ENCODE data around the gene MDFI. TPM values are rescaled to one million over a fixed set of nuclear protein-coding genes. Genes with fewer than 3 reads are reported as not detected.
"Not testable (repeated sequence)": the region's sequence is repeated elsewhere in the genome, so short reads cannot be mapped to it uniquely, and the experiment has no call there.

MDFI gene
- total RNA-seq, 1 donor from 2014 or later = not detected

- Mint-ChIP-seq H3K27me3 (ENCODE audit: low read depth) (peaks cover 6% of the 10 kb centered on the region), H3K27ac (no peak overlapping the region), H3K4me3 (ENCODE audit: low read depth) (no peak overlapping the region), H3K36me3 (ENCODE audit: low read depth) (no peaks in the 10 kb centered on the region), H3K4me1 (ENCODE audit: low read depth) (no peaks in the 10 kb centered on the region), H3K9me3 (peaks cover 8% of the 10 kb centered on the region)
- intact Hi-C loops (cut with micrococcal nuclease) = no loop called here
- no peak for DNase-seq (ENCODE audit: low spot score)
These were observed 29.7 kb upstream of the MDFI start for GRCh38 chr6:41608443-41609151.

- H3K27ac Mint-ChIP-seq = no peak overlapping the region
- H3K36me3 Mint-ChIP-seq (ENCODE audit: low read depth) = no peaks in the 10 kb centered on the region
- H3K4me3 Mint-ChIP-seq (ENCODE audit: low read depth) = no peak overlapping the region
- DNase-seq (ENCODE audit: low spot score) = no peak
- peaks cover 11% of the 10 kb centered on the region for H3K9me3 Mint-ChIP-seq
- H3K27me3 Mint-ChIP-seq (ENCODE audit: low read depth) = peaks cover 7% of the 10 kb centered on the region
- no peaks in the 10 kb centered on the region for H3K4me1 Mint-ChIP-seq (ENCODE audit: low read depth)
- intact Hi-C loops (cut with micrococcal nuclease) = no loop called here
These were observed 23.6 kb upstream of the MDFI start for GRCh38 chr6:41614715-41615114.

DNA sequence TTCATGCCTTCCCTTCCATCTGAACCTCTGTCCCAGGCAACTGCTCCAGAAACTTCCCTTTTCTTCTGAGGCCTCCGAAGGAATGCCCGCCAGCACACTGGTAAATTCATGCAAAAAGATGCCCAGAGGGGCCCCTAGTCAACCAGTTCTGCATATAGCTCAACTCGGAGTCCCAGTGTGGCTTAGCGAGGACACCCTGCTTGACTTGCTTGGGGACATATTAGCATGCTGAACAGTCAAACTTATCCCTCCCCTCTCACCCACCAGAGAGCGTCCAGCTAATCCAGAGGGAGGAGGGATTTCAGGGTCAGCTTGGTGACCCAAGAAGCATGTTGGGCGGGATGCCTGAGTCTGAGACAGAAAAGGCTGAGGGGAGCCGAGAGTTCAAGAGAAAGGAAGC, 23.0 kb upstream of the MDFI start:
- Mint-ChIP-seq H3K4me3 (ENCODE audit: low read depth) (no peak overlapping the region), H3K36me3 (ENCODE audit: low read depth) (no peaks in the 10 kb centered on the region), H3K9me3 (peaks cover 11% of the 10 kb centered on the region), H3K27me3 (ENCODE audit: low read depth) (peaks cover 10% of the 10 kb centered on the region), H3K4me1 (ENCODE audit: low read depth) (no peaks in the 10 kb centered on the region), H3K27ac (no peak overlapping the region)
- intact Hi-C loops (cut with micrococcal nuclease) = no loop called here
- DNase-seq (ENCODE audit: low spot score) = no peak

- H3K27me3 Mint-ChIP-seq (ENCODE audit: low read depth) = peaks cover 13% of the 10 kb centered on the region
- no peaks in the 10 kb centered on the region for H3K4me1 Mint-ChIP-seq (ENCODE audit: low read depth)
- H3K4me3 Mint-ChIP-seq (ENCODE audit: low read depth) = no peak overlapping the region
- no peak for DNase-seq (ENCODE audit: low spot score)
- H3K36me3 Mint-ChIP-seq (ENCODE audit: low read depth) = no peaks in the 10 kb centered on the region
- intact Hi-C loops (cut with micrococcal nuclease) = no loop called here
- H3K27ac Mint-ChIP-seq = no peak overlapping the region
- H3K9me3 Mint-ChIP-seq = peaks cover 7% of the 10 kb centered on the region
These were observed 19.7 kb upstream of the MDFI start for GRCh38 chr6:41618598-41618997.

- H3K4me3 Mint-ChIP-seq (ENCODE audit: low read depth); H3K4me1 Mint-ChIP-seq (ENCODE audit: low read depth); H3K27me3 Mint-ChIP-seq (ENCODE audit: low read depth); DNase-seq (ENCODE audit: low spot score); H3K9me3 Mint-ChIP-seq; H3K36me3 Mint-ChIP-seq (ENCODE audit: low read depth); intact Hi-C loops (cut with micrococcal nuclease); H3K27ac Mint-ChIP-seq: not testable (repeated sequence)
These were observed 19.1 kb upstream of the MDFI start for GRCh38 chr6:41619193-41619592.

GRCh38 chr6:41621367-41621766, 16.9 kb upstream of the MDFI start:
- intact Hi-C loops (cut with micrococcal nuclease) = no loop called here
- peaks cover 4% of the 10 kb centered on the region for H3K9me3 Mint-ChIP-seq
- no peak overlapping the region for H3K4me3 Mint-ChIP-seq (ENCODE audit: low read depth)
- H3K27me3 Mint-ChIP-seq (ENCODE audit: low read depth) = peaks cover 16% of the 10 kb centered on the region
- H3K36me3 Mint-ChIP-seq (ENCODE audit: low read depth) = no peaks in the 10 kb centered on the region
- H3K27ac Mint-ChIP-seq = no peak overlapping the region
- H3K4me1 Mint-ChIP-seq (ENCODE audit: low read depth) = peaks cover 6% of the 10 kb centered on the region
- DNase-seq (ENCODE audit: low spot score) = no peak

DNA sequence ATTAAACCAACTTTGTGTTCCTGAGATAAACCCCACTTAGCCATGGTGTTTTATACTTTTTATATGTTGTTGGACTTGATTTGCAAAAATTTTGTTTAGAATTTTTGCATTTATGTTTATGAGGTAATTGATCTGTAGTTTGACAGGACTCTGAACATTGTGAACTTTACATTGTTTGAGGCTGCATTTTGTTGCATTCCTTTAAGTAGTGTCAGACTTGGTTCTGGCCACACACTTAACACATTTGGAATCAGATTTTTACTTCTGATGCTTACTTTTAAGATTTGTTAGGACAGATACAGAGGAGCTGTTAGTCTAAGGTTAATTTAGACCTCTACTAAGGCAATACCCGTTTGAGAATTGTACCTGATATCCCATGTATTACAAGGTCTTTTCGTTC, 16.5 kb upstream of the MDFI start:
- peaks cover 4% of the 10 kb centered on the region for H3K9me3 Mint-ChIP-seq

GRCh38 chr6:41622206-41622988, 15.9 kb upstream of the MDFI start:
- H3K27me3 Mint-ChIP-seq (ENCODE audit: low read depth) = peaks cover 19% of the 10 kb centered on the region
- no peak overlapping the region for H3K27ac Mint-ChIP-seq
- intact Hi-C loops (cut with micrococcal nuclease) = no loop called here
- no peaks in the 10 kb centered on the region for H3K36me3 Mint-ChIP-seq (ENCODE audit: low read depth)
- peaks cover 4% of the 10 kb centered on the region for H3K9me3 Mint-ChIP-seq
- peaks cover 6% of the 10 kb centered on the region for H3K4me1 Mint-ChIP-seq (ENCODE audit: low read depth)
- no peak for DNase-seq (ENCODE audit: low spot score)
- H3K4me3 Mint-ChIP-seq (ENCODE audit: low read depth) = no peak overlapping the region

More for the DNA sequence above, 16.5 kb upstream of the MDFI start:
- Mint-ChIP-seq H3K36me3 (ENCODE audit: low read depth) (no peaks in the 10 kb centered on the region), H3K27me3 (ENCODE audit: low read depth) (peaks cover 19% of the 10 kb centered on the region), H3K27ac (no peak overlapping the region), H3K4me1 (ENCODE audit: low read depth) (peaks cover 6% of the 10 kb centered on the region), H3K4me3 (ENCODE audit: low read depth) (no peak overlapping the region)
- DNase-seq (ENCODE audit: low spot score) = no peak
- intact Hi-C loops (cut with micrococcal nuclease) = no loop called here

DNA sequence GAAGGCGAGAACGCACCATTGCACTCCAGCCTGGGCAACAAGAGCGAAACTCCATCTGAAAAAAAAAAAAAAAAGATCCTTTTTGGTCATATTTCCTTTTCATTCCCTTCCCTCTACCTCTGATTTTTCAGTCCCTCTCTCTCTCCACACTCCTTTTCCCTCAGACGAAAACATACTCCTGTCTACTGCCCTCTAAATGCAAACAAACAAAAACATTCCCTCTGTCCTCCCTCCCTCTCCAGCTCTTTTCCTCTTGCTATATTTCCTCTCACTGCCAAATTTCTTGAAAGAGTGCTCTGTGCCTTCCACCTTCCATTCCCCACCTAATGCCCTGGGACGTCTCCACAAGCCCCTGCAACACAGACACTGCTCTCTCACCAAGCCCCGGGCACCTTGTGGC, 14.9 kb upstream of the MDFI start:
- no peak overlapping the region for H3K27ac Mint-ChIP-seq
- H3K27me3 Mint-ChIP-seq (ENCODE audit: low read depth) = peaks cover 19% of the 10 kb centered on the region
- no peaks in the 10 kb centered on the region for H3K36me3 Mint-ChIP-seq (ENCODE audit: low read depth)

GRCh38 chr6:41624621-41625380, 13.5 kb upstream of the MDFI start:
- intact Hi-C loops (cut with micrococcal nuclease) = no loop called here
- no peak overlapping the region for H3K4me3 Mint-ChIP-seq (ENCODE audit: low read depth)
- peaks cover 6% of the 10 kb centered on the region for H3K4me1 Mint-ChIP-seq (ENCODE audit: low read depth)
- H3K27me3 Mint-ChIP-seq (ENCODE audit: low read depth) = peaks cover 19% of the 10 kb centered on the region
- H3K36me3 Mint-ChIP-seq (ENCODE audit: low read depth) = no peaks in the 10 kb centered on the region
- peaks cover 4% of the 10 kb centered on the region for H3K9me3 Mint-ChIP-seq
- no peak overlapping the region for H3K27ac Mint-ChIP-seq
- DNase-seq (ENCODE audit: low spot score) = no peak

More for the DNA sequence above, 14.9 kb upstream of the MDFI start:
- H3K4me3 Mint-ChIP-seq (ENCODE audit: low read depth) = no peak overlapping the region
- intact Hi-C loops (cut with micrococcal nuclease) = no loop called here
- peaks cover 6% of the 10 kb centered on the region for H3K4me1 Mint-ChIP-seq (ENCODE audit: low read depth)
- no peak for DNase-seq (ENCODE audit: low spot score)
- H3K9me3 Mint-ChIP-seq = peaks cover 4% of the 10 kb centered on the region

DNA sequence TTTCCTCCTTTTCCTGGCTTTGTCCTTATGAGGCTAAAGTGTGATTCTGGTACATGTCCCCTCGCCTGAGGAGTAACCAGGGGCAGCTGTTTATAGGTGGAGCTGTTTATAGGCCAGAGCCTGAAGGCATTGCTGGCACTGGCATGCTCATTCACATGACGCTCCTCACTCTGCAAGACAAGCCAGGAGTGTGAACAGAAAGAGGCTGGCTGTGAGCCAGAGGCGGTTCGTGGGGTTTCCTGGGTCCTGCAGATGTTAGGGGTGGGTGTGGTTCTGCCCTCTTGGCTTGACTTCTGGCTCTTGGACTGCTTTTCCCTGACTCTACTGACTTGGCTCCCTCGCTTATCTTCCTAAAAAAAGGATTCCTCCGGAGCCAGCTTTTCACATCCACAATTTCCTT, 12.8 kb upstream of the MDFI start:
- H3K9me3 Mint-ChIP-seq = peaks cover 4% of the 10 kb centered on the region
- DNase-seq (ENCODE audit: low spot score) = no peak
- H3K27ac Mint-ChIP-seq = no peak overlapping the region
- no peaks in the 10 kb centered on the region for H3K36me3 Mint-ChIP-seq (ENCODE audit: low read depth)
- H3K27me3 Mint-ChIP-seq (ENCODE audit: low read depth) = peaks cover 15% of the 10 kb centered on the region
- intact Hi-C loops (cut with micrococcal nuclease) = no loop called here
- H3K4me1 Mint-ChIP-seq (ENCODE audit: low read depth) = peaks cover 6% of the 10 kb centered on the region
- no peak overlapping the region for H3K4me3 Mint-ChIP-seq (ENCODE audit: low read depth)

DNA sequence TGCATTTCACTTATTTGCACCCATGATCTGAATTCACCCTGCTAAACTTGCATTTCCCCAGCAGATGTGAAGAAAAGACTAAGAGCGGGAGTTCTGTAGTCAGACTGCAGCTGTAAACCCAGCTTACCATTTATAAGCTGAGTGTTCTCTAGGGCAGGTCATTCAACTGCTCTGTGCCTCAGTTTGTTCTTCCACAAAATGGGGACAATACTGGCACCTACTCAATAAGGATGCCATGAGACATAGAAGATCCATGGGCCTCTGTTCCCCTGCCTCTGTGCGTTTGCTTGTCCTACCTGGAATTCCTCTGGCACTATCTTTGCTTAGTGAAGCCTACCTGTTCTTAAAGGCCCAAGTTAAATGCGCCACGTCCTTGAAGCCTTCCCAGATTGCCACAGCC, 12.2 kb upstream of the MDFI start:
- H3K9me3 Mint-ChIP-seq = peaks cover 4% of the 10 kb centered on the region
- peaks cover 6% of the 10 kb centered on the region for H3K4me1 Mint-ChIP-seq (ENCODE audit: low read depth)
- H3K4me3 Mint-ChIP-seq (ENCODE audit: low read depth) = no peak overlapping the region
- H3K27me3 Mint-ChIP-seq (ENCODE audit: low read depth) = peaks cover 15% of the 10 kb centered on the region
- no peak for DNase-seq (ENCODE audit: low spot score)
- intact Hi-C loops (cut with micrococcal nuclease) = no loop called here
- no peaks in the 10 kb centered on the region for H3K36me3 Mint-ChIP-seq (ENCODE audit: low read depth)
- H3K27ac Mint-ChIP-seq = no peak overlapping the region

DNA sequence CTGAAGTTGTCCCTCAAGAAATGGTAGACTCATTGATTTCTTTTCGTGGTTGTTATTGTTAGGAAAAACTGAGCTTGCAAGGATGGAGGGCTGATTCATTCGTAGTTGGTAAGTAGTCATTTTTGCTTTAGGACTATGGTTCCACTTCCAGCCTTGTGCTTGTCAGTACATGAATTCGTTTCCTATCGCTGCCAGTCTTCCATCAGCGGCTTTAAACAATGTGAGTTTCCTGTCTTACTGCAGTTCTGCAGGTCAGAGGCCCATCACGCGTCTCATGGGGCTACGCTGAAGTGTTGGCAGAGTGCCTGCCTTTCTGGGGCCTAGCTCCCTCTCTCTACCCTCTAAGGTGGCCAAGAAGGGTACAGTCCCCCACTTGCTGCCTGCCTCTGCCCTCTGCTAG, 11.4 kb upstream of the MDFI start:
- Mint-ChIP-seq H3K4me3 (ENCODE audit: low read depth) (no peak overlapping the region), H3K27me3 (ENCODE audit: low read depth) (peaks cover 12% of the 10 kb centered on the region), H3K9me3 (no peaks in the 10 kb centered on the region), H3K4me1 (ENCODE audit: low read depth) (peaks cover 6% of the 10 kb centered on the region), H3K36me3 (ENCODE audit: low read depth) (no peaks in the 10 kb centered on the region), H3K27ac (no peak overlapping the region)
- intact Hi-C loops (cut with micrococcal nuclease) = no loop called here
- DNase-seq (ENCODE audit: low spot score) = no peak
